ES-I3 (cell line): ENCODE measurements around the gene PCDHGB4.
"Not testable (repeated sequence)": the region's sequence is repeated elsewhere in the genome, so short reads cannot be mapped to it uniquely, and the experiment has no call there.

Source experiments
- H3K36me3 ChIP-seq: 2 replicates; pipeline ENCODE4 v1.6.1; 2013; ENCODE audit warnings: mild to moderate bottlenecking, low read length, control low read depth, moderate library complexity; ENCODE audit not compliant: insufficient read depth
- H3K4me1 ChIP-seq: 2 replicates; pipeline ENCODE4 v1.6.1; 2013; ENCODE audit warnings: mild to moderate bottlenecking, control low read depth, low read length; ENCODE audit not compliant: insufficient read depth
- H3K9ac ChIP-seq: 2 replicates; pipeline ENCODE4 v1.6.1; 2013; ENCODE audit warnings: low read depth, mild to moderate bottlenecking, low read length, moderate library complexity
- H3K9me3 ChIP-seq: 2 replicates; pipeline ENCODE4 v1.6.1; 2013; ENCODE audit warnings: mild to moderate bottlenecking, low read length, moderate library complexity; ENCODE audit not compliant: control insufficient read depth, insufficient read depth

PCDHGB4 gene

GRCh38 chr5:141375444-141376155 is 11.9 kb upstream of the PCDHGB4 start:
- not testable (repeated sequence) for H3K9ac ChIP-seq, H3K4me1 ChIP-seq, H3K9me3 ChIP-seq, H3K36me3 ChIP-seq

- H3K9ac ChIP-seq: no peak within 1 kb of the TSS
- no peaks in the 10 kb centered on the region; the same call in 1 of the 2 replicates for H3K9me3 ChIP-seq
Observed at GRCh38 chr5:141382469-141383294, 4.8 kb upstream of the PCDHGB4 start, which contains the start of gene PCDHGA7. Gene PCDHGA7, plus strand, starts transcription at chr5:141382742. Its CDS starts 158 bp downstream, at chr5:141382900.

GRCh38 chr5:141383345-141383744 is 4.2 kb upstream of the PCDHGB4 start:
- Histone ChIP-seq H3K9me3 (peaks cover under 1% of the 10 kb centered on the region), H3K4me1 (no peaks in the 10 kb centered on the region), H3K36me3 (no peaks in the 10 kb centered on the region), H3K9ac (no peak overlapping the region)

More at GRCh38 chr5:141382469-141383294, 4.8 kb upstream of the PCDHGB4 start, which contains the start of gene PCDHGA7:
- Histone ChIP-seq H3K36me3 (no peaks in the 10 kb centered on the region), H3K4me1 (no peaks in the 10 kb centered on the region)

DNA sequence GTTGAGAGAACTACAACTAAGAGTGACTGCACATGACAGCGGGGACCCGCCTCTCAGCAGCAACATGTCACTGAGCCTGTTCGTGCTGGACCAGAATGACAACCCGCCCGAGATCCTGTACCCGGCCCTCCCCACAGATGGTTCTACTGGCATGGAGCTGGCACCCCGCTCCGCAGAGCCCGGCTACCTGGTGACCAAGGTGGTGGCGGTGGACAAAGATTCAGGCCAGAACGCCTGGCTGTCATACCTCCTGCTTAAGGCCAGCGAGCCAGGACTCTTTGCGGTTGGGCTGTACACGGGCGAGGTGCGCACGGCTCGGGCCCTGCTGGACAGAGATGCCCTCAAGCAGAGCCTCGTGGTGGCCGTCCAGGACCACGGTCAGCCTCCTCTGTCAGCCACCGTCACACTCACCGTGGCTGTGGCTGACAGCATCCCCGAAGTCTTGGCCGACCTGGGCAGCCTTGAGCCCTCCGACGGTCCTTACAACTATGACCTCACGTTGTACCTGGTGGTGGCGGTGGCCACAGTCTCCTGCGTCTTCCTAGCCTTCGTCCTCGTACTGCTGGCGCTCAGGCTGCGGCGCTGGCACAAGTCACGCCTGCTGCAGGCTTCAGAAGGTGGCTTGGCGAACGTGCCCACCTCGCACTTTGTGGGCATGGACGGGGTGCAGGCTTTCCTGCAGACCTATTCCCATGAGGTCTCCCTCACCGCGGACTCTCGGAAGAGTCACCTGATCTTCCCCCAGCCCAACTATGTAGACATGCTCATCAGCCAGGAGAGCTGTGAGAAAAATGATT is 2.8 kb upstream of the PCDHGB4 start:
- Histone ChIP-seq H3K9me3 (peaks cover 7% of the 10 kb centered on the region), H3K36me3 (no peaks in the 10 kb centered on the region; the same call in 1 of the 2 replicates), H3K4me1 (no peaks in the 10 kb centered on the region), H3K9ac (no peak overlapping the region)

- H3K9me3 ChIP-seq: peaks cover 26% of the 10 kb centered on the region
- no peak overlapping the region for H3K9ac ChIP-seq
Observed at GRCh38 chr5:141388661-141389060, 1.2 kb downstream of the PCDHGB4 start.

DNA sequence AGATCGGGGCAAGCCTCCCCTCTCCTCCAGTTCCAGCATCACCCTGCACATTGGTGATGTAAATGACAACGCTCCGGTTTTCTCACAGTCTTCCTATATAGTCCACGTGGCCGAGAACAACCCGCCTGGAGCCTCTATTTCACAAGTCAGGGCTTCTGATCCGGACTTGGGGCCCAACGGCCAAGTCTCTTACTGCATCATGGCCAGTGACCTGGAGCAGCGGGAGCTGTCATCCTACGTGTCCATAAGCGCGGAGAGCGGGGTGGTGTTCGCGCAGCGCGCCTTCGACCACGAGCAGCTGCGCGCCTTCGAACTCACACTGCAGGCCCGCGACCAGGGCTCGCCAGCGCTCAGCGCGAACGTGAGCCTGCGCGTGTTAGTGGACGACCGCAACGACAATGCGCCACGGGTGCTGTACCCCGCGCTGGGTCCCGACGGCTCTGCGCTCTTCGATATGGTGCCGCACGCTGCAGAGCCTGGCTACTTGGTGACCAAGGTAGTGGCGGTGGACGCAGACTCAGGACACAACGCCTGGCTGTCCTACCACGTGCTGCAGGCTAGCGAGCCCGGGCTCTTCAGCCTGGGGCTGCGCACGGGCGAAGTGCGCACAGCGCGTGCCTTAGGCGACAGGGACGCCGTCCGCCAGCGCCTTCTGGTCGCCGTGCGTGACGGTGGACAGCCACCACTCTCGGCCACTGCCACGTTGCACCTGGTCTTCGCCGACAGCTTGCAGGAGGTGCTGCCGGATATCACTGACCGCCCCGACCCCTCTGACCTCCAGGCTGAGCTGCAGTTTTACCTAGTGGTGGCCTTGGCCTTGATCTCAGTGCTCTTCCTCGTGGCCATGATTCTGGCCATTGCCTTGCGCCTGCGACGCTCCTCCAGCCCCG is 1.9 kb downstream of the PCDHGB4 start:
- peaks cover 7% of the 10 kb centered on the region for H3K36me3 ChIP-seq
- H3K9ac ChIP-seq: no peak overlapping the region
- no peaks in the 10 kb centered on the region for H3K4me1 ChIP-seq
- H3K9me3 ChIP-seq: peaks cover 32% of the 10 kb centered on the region

More at GRCh38 chr5:141388661-141389060, 1.2 kb downstream of the PCDHGB4 start:
- Histone ChIP-seq H3K36me3 (peaks cover 3% of the 10 kb centered on the region), H3K4me1 (no peaks in the 10 kb centered on the region)

DNA sequence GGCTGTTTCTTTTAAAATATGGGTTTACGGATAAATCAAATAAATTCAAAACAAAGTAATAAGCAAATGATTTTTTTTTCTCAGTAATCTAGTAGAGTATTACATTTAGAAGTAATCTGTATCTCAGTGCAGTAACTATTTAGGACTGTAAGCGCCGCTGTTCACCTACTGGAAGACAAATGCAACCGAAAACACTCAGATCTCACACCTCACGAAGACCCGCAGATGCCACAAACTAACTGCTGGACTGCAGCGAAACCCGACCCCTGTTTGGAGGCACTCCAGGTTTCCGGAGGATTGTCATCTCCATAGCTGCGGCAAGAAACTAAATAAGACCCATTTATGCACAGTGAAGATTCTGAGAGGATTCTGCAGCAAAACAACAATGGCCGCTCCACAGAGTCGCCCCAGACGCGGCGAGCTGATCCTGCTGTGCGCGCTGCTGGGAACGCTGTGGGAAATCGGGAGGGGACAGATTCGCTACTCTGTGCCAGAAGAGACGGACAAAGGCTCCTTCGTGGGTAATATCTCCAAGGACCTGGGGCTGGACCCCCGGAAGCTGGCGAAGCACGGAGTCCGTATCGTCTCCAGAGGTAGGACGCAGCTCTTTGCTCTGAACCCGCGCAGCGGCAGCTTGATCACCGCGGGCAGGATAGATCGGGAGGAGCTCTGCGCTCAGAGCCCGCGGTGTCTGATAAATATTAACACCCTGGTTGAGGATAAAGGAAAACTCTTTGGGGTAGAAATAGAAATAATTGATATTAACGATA is 5.1 kb downstream of the PCDHGB4 start, which contains the start of gene PCDHGA8:
TSS of gene PCDHGA8 (plus strand) at position 205 of the 770 bp plus-strand sequence. CDS start at position 386, 181 bp downstream.
- Histone ChIP-seq H3K9ac (no peak within 1 kb of the TSS), H3K36me3 (peaks cover 7% of the 10 kb centered on the region), H3K4me1 (no peaks in the 10 kb centered on the region), H3K9me3 (peaks cover 41% of the 10 kb centered on the region)

DNA sequence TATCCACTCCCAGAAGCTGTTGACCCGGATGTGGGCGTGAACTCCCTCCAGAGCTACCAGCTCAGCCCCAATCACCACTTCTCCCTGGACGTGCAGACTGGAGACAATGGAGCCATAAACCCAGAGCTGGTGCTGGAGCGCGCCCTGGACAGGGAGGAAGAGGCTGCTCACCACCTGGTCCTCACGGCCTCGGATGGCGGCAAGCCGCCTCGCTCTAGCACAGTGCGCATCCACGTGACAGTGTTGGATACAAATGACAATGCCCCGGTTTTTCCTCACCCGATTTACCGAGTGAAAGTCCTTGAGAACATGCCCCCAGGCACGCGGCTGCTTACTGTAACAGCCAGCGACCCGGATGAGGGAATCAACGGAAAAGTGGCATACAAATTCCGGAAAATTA is 5.8 kb downstream of the PCDHGB4 start:
- Histone ChIP-seq H3K9me3 (peaks cover 41% of the 10 kb centered on the region), H3K9ac (no peak overlapping the region), H3K36me3 (peaks cover 7% of the 10 kb centered on the region), H3K4me1 (no peaks in the 10 kb centered on the region)

GRCh38 chr5:141394401-141395187 is 7.1 kb downstream of the PCDHGB4 start:
- not testable (repeated sequence) for H3K36me3 ChIP-seq, H3K9ac ChIP-seq, H3K4me1 ChIP-seq
- H3K9me3 ChIP-seq: peaks cover 40% of the 10 kb centered on the region

DNA sequence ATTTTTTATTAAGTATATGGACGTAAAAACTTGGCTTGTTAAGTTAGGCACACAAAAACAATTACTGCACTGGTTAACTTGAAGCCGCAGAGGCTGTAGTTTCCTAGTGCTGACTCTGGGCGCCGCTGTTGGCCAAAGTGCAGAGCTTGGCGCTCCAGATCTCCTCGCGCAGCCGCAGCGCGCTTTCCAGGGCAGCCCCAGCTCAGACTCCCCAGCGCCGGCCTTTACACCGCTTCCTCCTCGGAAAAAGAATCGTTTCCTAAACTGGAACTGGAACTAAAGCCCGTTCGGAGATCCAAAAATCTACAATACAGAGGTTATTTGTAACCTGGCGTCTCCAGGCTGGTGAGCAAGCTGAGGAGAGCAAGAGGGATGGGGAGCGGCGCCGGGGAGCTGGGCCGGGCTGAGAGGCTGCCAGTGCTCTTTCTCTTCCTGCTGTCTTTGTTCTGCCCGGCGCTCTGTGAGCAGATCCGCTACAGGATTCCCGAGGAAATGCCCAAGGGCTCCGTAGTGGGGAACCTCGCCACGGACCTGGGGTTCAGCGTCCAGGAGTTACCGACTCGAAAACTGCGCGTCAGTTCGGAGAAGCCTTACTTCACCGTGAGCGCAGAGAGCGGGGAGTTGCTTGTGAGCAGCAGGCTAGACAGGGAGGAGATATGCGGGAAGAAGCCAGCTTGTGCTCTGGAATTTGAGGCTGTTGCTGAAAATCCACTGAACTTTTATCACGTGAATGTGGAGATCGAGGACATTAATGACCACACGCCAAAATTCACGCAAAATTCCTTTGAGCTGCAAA is 10.5 kb downstream of the PCDHGB4 start, which contains the start of gene PCDHGB5:
TSS of gene PCDHGB5 (plus strand) at position 192 of the 796 bp plus-strand sequence. CDS start at position 373, 181 bp downstream.
- H3K9me3 ChIP-seq: peaks cover 27% of the 10 kb centered on the region
- H3K36me3 ChIP-seq, H3K4me1 ChIP-seq, H3K9ac ChIP-seq: not testable (repeated sequence)

DNA sequence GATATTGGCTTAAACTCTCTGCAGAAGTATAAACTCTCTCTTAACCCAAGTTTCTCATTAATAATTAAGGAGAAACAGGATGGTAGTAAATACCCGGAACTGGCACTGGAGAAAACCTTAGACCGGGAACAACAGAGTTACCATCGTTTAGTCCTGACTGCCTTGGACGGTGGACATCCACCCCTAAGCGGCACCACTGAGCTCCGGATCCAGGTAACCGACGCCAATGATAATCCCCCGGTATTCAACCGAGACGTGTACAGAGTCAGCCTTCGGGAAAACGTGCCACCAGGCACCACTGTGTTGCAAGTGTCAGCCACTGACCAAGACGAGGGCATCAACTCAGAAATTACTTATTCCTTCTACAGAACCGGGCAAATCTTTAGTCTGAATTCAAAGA is 11.1 kb downstream of the PCDHGB4 start:
- no peaks in the 10 kb centered on the region for H3K4me1 ChIP-seq
- H3K9ac ChIP-seq: no peak overlapping the region
- peaks cover 22% of the 10 kb centered on the region for H3K9me3 ChIP-seq
- H3K36me3 ChIP-seq: peaks cover 5% of the 10 kb centered on the region; the same call in 1 of the 2 replicates
